Spinal cord (tissue), 9 donors: Measurements from ENCODE around the gene LOC128125822.
A peak's percentile ranks its signal among the peaks of the same experiment; 100 is the strongest.

ENCODE experiments used
- DNase-seq, 6 donors: peaks; one replicate each; pipeline versions ENCODE4 v3.0.0 to v3.0.0-alpha.2; 2013 to 2015; ENCODE audit warnings: low spot score in 6 of 6, low read depth in 4 of 6
- H3K27ac ChIP-seq: one replicate; pipeline ENCODE4 v1.5.1; 2013; ENCODE audit warnings: low read depth, low read length, control low read depth
- H3K27me3 ChIP-seq: one replicate; pipeline ENCODE4 v1.6.1; 2013; ENCODE audit warnings: low read length; ENCODE audit not compliant: control insufficient read depth, insufficient read depth
- H3K36me3 ChIP-seq: one replicate; pipeline ENCODE4 v1.6.1; 2013; ENCODE audit warnings: low read length; ENCODE audit not compliant: control insufficient read depth, insufficient read depth
- H3K4me1 ChIP-seq: one replicate; pipeline ENCODE4 v1.6.1; 2013; ENCODE audit warnings: low read length; ENCODE audit not compliant: control insufficient read depth, insufficient read depth
- H3K4me3 ChIP-seq: one replicate; pipeline ENCODE4 v1.5.1; 2013; ENCODE audit warnings: low read depth, low read length, control low read depth
- H3K9me3 ChIP-seq: one replicate; pipeline ENCODE4 v1.6.1; 2013; ENCODE audit warnings: low read length; ENCODE audit not compliant: control insufficient read depth, insufficient read depth
- WGBS: methylation state at CpG from one replicate; pipeline ENCODE4 v1.1.5; 2013; ENCODE audit warnings: missing lambda C conversion rate; ENCODE audit not compliant: insufficient coverage; 5-methylcytosine and 5-hydroxymethylcytosine counted together
- donor health status: healthy.

The LOC128125822 gene

DNA sequence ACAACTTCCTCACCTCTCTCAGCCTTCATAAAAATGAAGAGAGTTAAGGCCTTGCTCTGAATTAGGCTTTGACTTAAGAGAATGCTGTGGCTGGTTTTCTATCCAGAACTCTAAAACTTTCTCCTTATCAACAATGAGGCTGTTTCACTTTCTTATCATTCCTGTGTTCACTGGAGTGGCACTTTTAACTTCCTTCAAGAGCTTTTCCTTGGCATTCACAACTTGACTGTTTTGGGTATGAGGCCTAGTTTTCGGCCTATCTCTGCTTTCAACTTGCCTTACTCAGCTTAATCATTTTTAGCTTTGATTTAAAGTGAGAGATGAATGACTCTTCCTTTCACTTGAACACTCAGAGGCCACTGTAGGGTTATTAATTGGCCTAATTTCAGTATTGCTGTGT lies 4.3 kb upstream of the LOC128125822 start:
- no peak for DNase-seq
- no peaks in the 10 kb centered on the region for H3K36me3 ChIP-seq
- no peak overlapping the region for H3K4me3 ChIP-seq
- no peaks in the 10 kb centered on the region for H3K9me3 ChIP-seq
- H3K27ac ChIP-seq, result no peak overlapping the region
- no peaks in the 10 kb centered on the region for H3K27me3 ChIP-seq
- H3K4me1 ChIP-seq, result peaks cover 4% of the 10 kb centered on the region
- no CpG with 5 or more reads among the region's 1 CpG for WGBS

GRCh38 chr6:63571361-63572043 lies 778 bp upstream of the LOC128125822 start:
- Histone ChIP-seq H3K27ac (peak overlapping the region; percentile 89), H3K36me3 (no peaks in the 10 kb centered on the region), H3K27me3 (no peaks in the 10 kb centered on the region), H3K4me3 (peak overlapping the region; percentile 76), H3K4me1 (peaks cover 4% of the 10 kb centered on the region), H3K9me3 (no peaks in the 10 kb centered on the region)
- peak in 1 of 6 donors; percentile 53 for DNase-seq
- under 1% methylated on average over 9 of the region's 20 CpGs for WGBS

DNA sequence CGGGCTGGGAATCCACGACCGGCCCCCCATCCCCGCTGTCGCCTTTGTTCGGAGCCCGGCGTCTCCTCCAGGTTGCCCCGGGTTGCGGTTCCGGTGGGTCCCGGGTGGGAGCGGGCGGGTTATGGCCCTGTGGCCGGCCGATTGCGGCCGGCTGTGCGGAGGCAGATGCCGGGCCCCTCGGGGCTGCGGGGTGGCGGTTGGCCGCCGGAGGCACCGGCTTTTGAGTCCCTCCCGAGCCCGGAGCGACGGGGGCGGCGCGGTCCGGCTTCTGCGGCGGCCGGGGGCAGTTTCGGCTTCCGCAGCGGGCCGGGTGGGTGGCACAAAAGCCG lies 431 bp downstream of the LOC128125822 start:
- DNase-seq, result peak in 2 of 6 donors; percentile 9 to 26
- peak overlapping the region; percentile 96 for H3K27ac ChIP-seq
- H3K36me3 ChIP-seq, result peaks cover 3% of the 10 kb centered on the region
- peaks cover 4% of the 10 kb centered on the region for H3K4me1 ChIP-seq
- no peaks in the 10 kb centered on the region for H3K27me3 ChIP-seq
- H3K4me3 ChIP-seq, result peak overlapping the region; percentile 76
- under 1% methylated on average over 42 of the region's 42 CpGs for WGBS
- H3K9me3 ChIP-seq, result no peaks in the 10 kb centered on the region

- Histone ChIP-seq H3K27me3 (no peaks in the 10 kb centered on the region), H3K4me3 (peak overlapping the region; percentile 76), H3K27ac (peak overlapping the region; percentile 96), H3K4me1 (peaks cover 4% of the 10 kb centered on the region), H3K36me3 (peaks cover 3% of the 10 kb centered on the region), H3K9me3 (no peaks in the 10 kb centered on the region)
- WGBS, result under 1% methylated on average over 86 of the region's 86 CpGs
- DNase-seq, result peak in 5 of 6 donors; percentile 48 to 85 (median 73)
Observed at GRCh38 chr6:63573076-63573898, 1.0 kb downstream of the LOC128125822 start.

- Histone ChIP-seq H3K4me3 (peak overlapping the region; percentile 76), H3K27ac (peak overlapping the region; percentile 96), H3K36me3 (peaks cover 3% of the 10 kb centered on the region), H3K9me3 (no peaks in the 10 kb centered on the region), H3K27me3 (no peaks in the 10 kb centered on the region), H3K4me1 (peaks cover 4% of the 10 kb centered on the region)
- DNase-seq, result peak in 3 of 6 donors; percentile 9 to 80 (median 68)
- 6% methylated on average over 7 of the region's 10 CpGs for WGBS
Observed at GRCh38 chr6:63573899-63574553, 1.7 kb downstream of the LOC128125822 start.

DNA sequence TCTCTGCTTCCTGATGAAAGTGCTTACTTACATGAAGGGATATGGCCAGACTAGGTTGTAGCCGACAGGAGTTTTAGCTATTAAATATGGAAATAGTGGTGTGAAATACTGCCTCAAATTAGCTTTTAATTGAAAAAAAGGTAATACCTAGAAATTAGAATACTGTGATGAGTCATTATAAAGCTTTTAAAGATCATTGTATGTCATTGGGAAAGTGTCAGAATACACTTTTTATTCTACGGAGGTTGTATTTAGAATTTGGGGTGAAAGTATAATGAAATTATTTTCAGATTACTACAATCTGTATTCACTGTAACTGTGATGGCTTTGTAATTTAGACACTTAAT lies 2.2 kb downstream of the LOC128125822 start:
- Histone ChIP-seq H3K4me1 (peaks cover 4% of the 10 kb centered on the region), H3K27me3 (no peaks in the 10 kb centered on the region), H3K4me3 (no peak overlapping the region), H3K27ac (no peak overlapping the region), H3K9me3 (no peaks in the 10 kb centered on the region), H3K36me3 (peaks cover 3% of the 10 kb centered on the region)
- no peak for DNase-seq
- WGBS, result 100% methylated on average over 1 of the region's 2 CpGs

- DNase-seq, result no peak
Observed at GRCh38 chr6:63576147-63576772, 4.0 kb downstream of the LOC128125822 start.

GRCh38 chr6:63576985-63577712 lies 4.9 kb downstream of the LOC128125822 start:
- peaks cover 3% of the 10 kb centered on the region for H3K36me3 ChIP-seq
- no peak overlapping the region for H3K4me3 ChIP-seq
- H3K4me1 ChIP-seq, result no peaks in the 10 kb centered on the region
- no peak overlapping the region for H3K27ac ChIP-seq
- DNase-seq, result no peak
- 100% methylated on average over 1 of the region's 5 CpGs for WGBS
- no peaks in the 10 kb centered on the region for H3K9me3 ChIP-seq
- H3K27me3 ChIP-seq, result no peaks in the 10 kb centered on the region

More at GRCh38 chr6:63576147-63576772, 4.0 kb downstream of the LOC128125822 start:
- Histone ChIP-seq H3K4me3 (no peak overlapping the region), H3K27ac (no peak overlapping the region), H3K4me1 (peaks cover 4% of the 10 kb centered on the region), H3K36me3 (peaks cover 3% of the 10 kb centered on the region), H3K9me3 (no peaks in the 10 kb centered on the region), H3K27me3 (no peaks in the 10 kb centered on the region)
- WGBS, result no CpG with 5 or more reads among the region's 3 CpGs

GRCh38 chr6:63578757-63579156 lies 6.5 kb downstream of the LOC128125822 start:
- peaks cover 3% of the 10 kb centered on the region for H3K36me3 ChIP-seq
- H3K4me3 ChIP-seq, result no peak overlapping the region
- WGBS, result no CpG with 5 or more reads among the region's 2 CpGs
- H3K4me1 ChIP-seq, result no peaks in the 10 kb centered on the region
- H3K9me3 ChIP-seq, result no peaks in the 10 kb centered on the region
- no peaks in the 10 kb centered on the region for H3K27me3 ChIP-seq
- H3K27ac ChIP-seq, result no peak overlapping the region
- DNase-seq, result no peak
